Stimulated activated CD4-positive, alpha-beta T cell treated with anti-CD3 and anti-CD28 coated beads, Interleukin-1b, Interleukin-23, amount 100 ng/mL, for 48 hours (primary cell): Measurements from ENCODE around the gene ZNF668.
A peak's percentile ranks its signal among the peaks of the same experiment; 100 is the strongest.
"Not testable (repeated sequence)": the region's sequence is repeated elsewhere in the genome, so short reads cannot be mapped to it uniquely, and the experiment has no call there.

Source experiments
- DNase-seq: peaks from one replicate; pipeline ENCODE4 v3.0.0-alpha.2; 2020

The ZNF668 gene

GRCh38 chr16:31100876-31101641 is 27.0 kb upstream of the ZNF668 start:
- DNase-seq: not testable (repeated sequence)

DNA sequence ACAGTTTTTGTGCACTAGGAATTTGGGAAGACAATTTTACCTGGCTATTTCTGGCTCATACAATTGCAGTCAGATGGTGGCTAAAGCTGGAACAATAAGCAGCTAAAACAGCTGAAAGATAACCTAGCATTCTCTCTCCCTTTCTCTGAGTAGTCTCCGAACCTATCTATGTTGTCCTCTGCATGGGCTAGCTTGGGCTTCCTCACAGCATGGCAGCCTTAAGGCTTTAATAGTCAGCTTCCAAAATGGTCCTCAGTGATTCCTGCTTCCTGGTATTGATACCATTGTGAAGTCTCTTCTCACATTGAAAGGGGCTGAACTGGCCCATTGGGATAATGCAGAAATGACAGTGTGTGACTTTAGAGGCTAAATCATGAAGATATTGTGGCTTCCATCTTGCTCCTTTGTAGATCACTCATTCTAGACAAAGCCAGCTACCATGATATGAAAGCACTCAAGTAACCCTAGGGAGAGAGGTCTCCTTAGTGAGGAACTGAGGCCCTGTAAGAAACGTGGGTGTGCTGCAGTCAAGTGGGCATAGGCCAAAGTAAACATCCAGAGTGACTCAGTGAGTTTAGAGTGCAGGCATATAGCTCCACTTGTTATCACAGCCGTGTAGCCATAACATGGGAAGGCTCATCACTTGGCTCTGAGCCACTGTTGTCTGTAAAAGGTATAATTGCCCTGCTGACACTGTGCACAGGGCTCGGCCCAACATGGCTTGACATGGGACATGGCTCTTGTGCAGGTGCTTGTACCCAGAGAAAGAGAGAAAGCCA is 26.0 kb upstream of the ZNF668 start:
- no peak for DNase-seq

- DNase-seq: peak; percentile 94
These were observed 20.5 kb upstream of the ZNF668 start, which contains the start of gene VKORC1 for GRCh38 chr16:31094424-31095120. TSS of gene VKORC1 (minus strand) at chr16:31094797. CDS start at chr16:31094729, 68 bp downstream.

DNA sequence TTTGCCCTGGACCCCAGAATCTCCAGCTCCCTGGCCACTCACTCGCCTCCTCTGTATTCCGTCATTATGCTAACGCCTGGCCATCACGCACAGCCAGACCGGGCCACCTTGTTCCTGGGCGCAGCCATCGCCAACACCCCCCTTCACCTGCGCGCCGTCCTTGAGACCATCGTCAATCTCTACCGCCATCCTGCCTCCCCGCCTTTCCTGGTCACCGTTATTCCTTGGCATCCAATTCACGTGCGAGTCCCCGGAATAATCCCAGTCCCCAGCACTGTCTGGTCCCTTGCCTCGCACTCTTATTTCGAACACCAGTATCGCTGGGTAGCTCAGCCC is 20.0 kb upstream of the ZNF668 start:
- no peak for DNase-seq

DNA sequence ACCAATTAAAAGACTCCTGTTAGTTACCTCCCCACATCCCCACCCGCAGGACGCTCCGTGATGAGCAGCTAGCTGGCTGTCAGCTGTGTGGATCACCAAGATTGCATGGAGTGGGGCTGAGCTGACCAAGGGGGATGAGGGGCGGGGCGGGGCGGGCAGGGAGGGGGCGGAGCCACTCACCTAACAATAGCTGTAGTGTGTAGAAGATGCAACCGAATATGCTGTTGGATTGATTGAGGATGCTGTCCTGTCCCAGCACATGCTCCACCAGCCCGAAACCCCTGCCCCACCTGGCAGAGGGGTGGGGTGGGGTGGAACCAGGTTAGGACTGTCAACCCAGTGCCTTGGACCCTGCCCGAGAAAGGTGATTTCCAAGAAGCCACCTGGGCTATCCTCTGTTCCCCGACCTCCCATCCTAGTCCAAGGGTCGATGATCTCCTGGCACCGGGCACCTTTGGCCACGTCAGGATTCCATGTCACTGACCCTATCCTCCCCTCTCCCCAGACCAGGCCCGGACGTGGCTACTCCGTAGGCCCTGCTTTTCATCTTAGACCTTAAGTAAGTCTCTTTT is 19.2 kb upstream of the ZNF668 start:
- DNase-seq: no peak

DNA sequence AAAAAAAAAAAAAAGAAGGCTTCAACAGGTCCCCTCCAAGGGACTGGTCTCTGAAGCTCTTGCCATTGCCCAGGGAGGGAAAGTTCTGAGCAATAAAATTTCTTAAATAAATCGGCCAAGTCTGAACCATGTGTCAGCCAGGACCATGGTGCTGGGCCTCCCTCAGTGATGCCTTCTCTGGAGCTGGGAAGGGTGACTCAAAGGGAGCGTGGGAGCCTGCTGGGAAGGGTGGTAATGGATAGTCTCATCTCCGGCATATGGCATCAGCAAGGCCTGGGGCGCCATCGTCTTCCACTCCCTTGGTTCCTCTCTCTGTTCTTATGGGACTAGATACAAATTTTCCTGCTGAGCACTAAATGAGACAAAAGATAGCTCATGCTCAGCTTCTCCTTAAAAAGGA is 18.3 kb upstream of the ZNF668 start:
- DNase-seq: no peak

GRCh38 chr16:31090540-31090939 is 16.5 kb upstream of the ZNF668 start:
- DNase-seq: no peak

GRCh38 chr16:31089199-31089598 is 15.2 kb upstream of the ZNF668 start:
- no peak for DNase-seq

GRCh38 chr16:31088459-31089183 is 14.6 kb upstream of the ZNF668 start, which contains the start of gene PRSS53:
TSS of gene PRSS53 (minus strand) at chr16:31088943. CDS start at chr16:31088809, 134 bp downstream.
- DNase-seq: no peak

DNA sequence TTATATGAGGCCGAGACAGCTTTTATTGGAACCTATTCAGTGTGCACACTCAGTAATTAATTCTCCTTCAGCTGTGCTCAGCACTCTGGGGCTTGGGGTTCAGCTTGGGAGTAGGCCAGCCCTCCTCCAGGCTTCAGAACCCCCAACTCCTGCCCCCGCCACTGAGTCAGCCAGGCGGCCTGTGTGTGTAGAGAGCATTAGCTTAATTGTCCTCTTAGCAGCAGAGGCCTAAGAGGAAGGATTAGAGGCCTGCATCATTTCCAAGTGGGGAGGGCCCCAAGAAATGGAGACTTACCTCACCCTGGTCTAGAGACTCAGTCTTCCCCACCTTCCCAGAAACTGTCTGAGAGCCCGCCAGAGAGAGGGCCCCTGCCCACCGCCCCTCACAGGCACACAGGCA is 13.9 kb upstream of the ZNF668 start:
- no peak for DNase-seq

DNA sequence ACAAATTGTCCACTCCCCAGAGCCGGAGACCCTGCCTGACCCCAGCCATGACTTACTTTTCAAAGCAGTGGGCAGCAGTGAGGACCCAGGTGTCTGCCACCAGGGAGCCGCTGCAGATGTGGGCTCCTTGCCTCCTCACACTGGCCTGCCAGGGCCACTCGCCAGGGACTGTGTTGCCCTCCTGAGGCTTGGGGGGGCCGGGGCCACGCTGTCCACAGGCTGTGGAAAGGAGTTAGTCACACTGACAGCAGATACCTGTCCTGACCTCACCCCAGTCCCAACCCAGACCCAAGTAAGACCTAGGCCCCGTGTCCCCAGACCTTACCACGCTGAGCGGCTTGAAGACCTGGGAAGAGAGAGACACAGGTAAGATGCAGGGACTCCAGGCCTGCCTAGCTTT is 13.4 kb upstream of the ZNF668 start:
- no peak for DNase-seq

DNA sequence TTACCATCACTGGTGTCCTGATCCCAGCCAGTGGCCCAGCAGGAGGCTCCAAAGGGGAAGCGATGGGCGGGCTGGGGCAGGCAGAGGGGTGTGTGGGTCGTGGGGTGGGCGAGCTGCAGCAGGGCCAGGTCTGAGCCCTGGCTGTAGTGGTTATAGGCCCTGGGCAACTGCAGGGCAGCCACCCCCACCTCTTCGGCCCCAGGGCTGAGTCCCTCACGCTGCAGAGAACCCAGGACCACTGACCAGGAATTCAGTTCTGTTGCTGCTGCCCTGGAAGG is 12.5 kb upstream of the ZNF668 start:
- DNase-seq: no peak

- DNase-seq: no peak
These were observed 12.0 kb upstream of the ZNF668 start for GRCh38 chr16:31085873-31086628.

GRCh38 chr16:31085411-31085810 is 11.4 kb upstream of the ZNF668 start:
- DNase-seq: no peak

DNA sequence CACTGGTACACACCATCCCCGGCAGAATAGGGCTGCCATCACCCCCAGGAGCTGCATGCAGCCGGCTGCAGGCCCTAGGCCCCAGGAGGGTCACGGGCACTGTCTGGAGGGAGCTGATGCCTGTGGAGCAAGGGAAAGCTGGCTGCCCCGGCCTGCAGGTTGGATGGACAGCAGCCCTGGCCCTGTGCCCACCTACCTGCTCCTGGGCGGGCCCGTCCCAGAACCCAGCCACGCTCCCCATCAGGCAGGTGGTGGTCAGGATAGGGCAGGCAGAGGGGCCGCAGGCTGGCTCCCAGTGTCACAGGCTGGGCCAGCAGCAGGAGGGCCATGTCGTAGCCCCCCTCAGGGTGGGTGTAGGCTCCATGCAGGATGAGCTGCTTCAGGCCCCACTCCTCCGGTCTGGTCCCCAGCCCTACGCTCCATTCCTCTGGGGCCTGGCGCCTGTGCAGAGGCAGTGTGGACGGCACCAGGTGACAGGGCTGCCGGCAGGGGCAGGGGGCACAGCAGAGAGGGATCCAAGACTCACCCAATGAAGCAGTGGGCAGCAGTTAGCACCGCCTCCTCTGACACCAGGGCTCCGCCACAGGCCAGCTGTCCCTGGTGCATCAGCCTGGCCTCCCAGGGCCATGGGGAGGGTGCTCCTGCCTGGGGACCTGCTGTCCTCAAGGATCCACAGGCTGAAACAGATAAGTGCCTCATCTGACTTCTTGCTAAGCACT is 10.7 kb upstream of the ZNF668 start:
- DNase-seq: no peak

DNA sequence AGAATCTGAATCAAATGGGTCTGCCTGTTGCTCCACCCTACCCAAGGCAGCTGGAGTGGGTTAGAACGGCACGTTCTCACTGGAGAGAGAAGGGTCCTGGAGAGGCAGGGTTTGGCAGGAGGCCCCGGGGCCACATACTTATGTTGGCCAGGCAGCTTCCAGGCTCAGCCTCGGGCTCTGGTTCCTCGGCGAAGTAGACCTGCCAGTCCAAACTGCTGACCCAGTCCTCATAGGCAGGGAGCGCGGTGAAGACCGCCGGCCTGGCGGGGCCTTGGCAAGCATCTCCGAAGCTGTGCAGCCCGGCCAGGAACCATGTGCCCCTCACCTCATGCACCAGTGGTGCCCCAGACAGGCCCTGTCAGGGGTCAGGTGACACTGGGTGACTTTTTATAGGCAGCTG is 9.9 kb upstream of the ZNF668 start:
- no peak for DNase-seq

- DNase-seq: no peak
These were observed 9.5 kb upstream of the ZNF668 start for GRCh38 chr16:31083556-31083955.

DNA sequence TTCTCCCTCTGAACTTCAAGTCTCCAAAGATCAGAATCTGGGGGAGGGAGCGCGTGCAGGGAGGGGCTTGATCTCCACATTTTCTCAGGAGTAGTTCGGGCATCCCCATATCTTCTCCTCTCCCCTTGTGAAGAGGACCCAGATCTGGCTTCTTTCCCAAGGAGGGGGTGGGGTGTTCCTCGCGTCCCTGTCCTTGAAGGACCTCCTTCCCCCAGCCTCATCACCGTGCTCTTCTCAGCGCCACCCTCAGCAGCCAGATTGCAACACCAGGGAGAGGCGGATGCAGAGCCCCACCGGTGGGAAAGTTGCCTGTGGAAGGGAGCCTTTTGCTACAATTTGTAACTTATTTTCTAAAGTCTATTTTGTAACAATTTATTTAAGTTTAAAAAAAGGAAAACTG is 9.0 kb upstream of the ZNF668 start:
- DNase-seq: no peak

GRCh38 chr16:31082368-31083045 is 8.5 kb upstream of the ZNF668 start:
- DNase-seq: no peak

GRCh38 chr16:31081428-31082351 is 7.7 kb upstream of the ZNF668 start:
- no peak for DNase-seq
